Skeletal muscle satellite cell (primary cell): ENCODE data around the gene SCN7A.
A peak's percentile ranks its signal among the peaks of the same experiment; 100 is the strongest.

Source experiments
- H3K27me3 ChIP-seq: 2 replicates; pipeline ENCODE4 v1.7.0; 2013; ENCODE audit warnings: low read length; ENCODE audit not compliant: control insufficient read depth, insufficient read depth
- H3K36me3 ChIP-seq: 2 replicates; pipeline ENCODE4 v1.7.0; 2013; ENCODE audit warnings: mild to moderate bottlenecking, control low read depth, low read length; ENCODE audit not compliant: insufficient read depth
- H3K4me1 ChIP-seq: 2 replicates; pipeline ENCODE4 v1.7.0; 2013; ENCODE audit warnings: low read length; ENCODE audit not compliant: control insufficient read depth, insufficient read depth
- H3K4me2 ChIP-seq: 2 replicates; pipeline ENCODE4 v1.7.0; 2013; ENCODE audit warnings: mild to moderate bottlenecking, low read length
- H3K4me3 ChIP-seq: 2 replicates; pipeline ENCODE4 v1.7.0; 2013; ENCODE audit warnings: low read length
- H3K9ac ChIP-seq: 2 replicates; pipeline ENCODE4 v1.7.0; 2013; ENCODE audit warnings: mild to moderate bottlenecking, low read depth, low read length, moderate library complexity
- H3K9me3 ChIP-seq: replicated peaks from 2 replicates; pipeline ENCODE4 v1.7.0; 2013; ENCODE audit warnings: mild to moderate bottlenecking, control low read depth, low read length

The SCN7A gene

DNA sequence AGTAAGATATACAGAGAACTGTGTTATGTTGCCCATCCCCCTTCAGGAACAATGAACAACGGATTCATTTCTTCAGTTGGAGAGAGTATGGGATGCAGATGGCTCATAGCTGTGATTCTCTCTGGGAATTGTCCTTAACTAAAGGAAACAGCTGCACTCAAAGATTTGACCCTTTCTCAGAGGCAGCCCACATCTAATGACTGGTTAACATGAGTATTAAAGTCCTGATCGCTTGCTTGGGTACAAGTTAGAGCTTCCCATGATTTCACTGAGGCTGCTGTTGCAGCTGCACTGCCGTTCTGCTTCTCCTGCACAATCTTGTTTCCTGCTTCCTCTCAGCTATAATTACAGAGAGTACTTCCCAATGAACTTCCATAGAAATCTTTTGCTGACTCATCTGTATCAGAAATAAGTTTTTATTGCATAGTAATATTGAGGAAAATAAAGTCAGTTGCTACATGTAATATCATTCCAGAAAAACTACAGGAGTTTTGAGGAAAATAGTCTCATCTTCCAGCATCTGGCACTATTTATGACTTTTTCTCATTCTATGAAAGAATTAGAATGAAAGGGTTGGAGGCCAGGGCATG, 105.5 kb downstream of the SCN7A start:
- no peaks in the 10 kb centered on the region for H3K27me3 ChIP-seq
- no peaks in the 10 kb centered on the region for H3K36me3 ChIP-seq
- peaks cover 8% of the 10 kb centered on the region for H3K4me1 ChIP-seq
- no peak overlapping the region for H3K4me3 ChIP-seq
- H3K9ac ChIP-seq: no peak overlapping the region
- no peaks in the 10 kb centered on the region for H3K9me3 ChIP-seq
- H3K4me2 ChIP-seq: peak overlapping the region; percentile 26

DNA sequence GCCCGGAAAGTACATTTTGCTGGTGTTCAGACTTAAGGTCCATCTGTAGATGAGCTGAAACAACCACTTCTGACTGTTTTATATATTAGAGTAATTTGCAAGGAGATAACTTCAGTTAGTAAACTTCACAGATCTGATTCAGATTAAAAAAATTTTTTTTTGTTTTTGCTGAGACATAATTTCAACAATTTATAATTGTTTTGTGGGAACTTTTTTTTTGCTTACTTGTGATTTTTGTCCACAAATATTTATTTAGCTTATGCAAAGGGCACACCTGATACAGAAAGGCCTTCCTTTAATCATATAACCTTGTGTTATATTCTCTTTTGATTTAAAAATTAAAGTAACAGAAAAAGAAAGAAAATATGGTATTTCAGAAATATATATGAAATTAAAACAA, 108.7 kb downstream of the SCN7A start:
- H3K27me3 ChIP-seq: no peaks in the 10 kb centered on the region
- no peaks in the 10 kb centered on the region for H3K9me3 ChIP-seq
- no peak overlapping the region for H3K4me3 ChIP-seq
- no peak overlapping the region for H3K4me2 ChIP-seq
- no peak overlapping the region for H3K9ac ChIP-seq
- H3K4me1 ChIP-seq: peaks cover 8% of the 10 kb centered on the region
- H3K36me3 ChIP-seq: no peaks in the 10 kb centered on the region

DNA sequence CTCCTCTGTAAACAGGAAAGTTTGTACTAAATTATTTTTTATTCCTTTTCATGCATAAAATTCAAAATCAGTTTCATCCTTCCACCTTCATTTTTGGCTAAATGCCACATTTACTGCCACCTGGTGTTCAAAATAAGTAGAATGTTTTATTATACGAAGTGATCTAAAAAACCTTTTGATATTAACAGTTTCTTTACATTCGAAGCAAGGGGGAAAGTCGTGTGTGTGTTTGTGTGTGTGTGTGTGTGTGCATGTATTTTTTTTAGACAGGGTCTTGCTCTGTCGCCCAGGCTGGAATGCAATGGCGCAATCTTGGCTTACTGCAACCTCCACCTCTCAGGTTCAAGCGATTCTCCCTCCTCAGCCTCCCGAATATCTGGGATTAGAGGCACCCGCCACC, 109.3 kb downstream of the SCN7A start:
- no peak overlapping the region for H3K9ac ChIP-seq
- no peak overlapping the region for H3K4me2 ChIP-seq
- no peaks in the 10 kb centered on the region for H3K9me3 ChIP-seq
- H3K27me3 ChIP-seq: no peaks in the 10 kb centered on the region
- no peaks in the 10 kb centered on the region for H3K36me3 ChIP-seq
- H3K4me3 ChIP-seq: no peak overlapping the region
- H3K4me1 ChIP-seq: peaks cover 8% of the 10 kb centered on the region

DNA sequence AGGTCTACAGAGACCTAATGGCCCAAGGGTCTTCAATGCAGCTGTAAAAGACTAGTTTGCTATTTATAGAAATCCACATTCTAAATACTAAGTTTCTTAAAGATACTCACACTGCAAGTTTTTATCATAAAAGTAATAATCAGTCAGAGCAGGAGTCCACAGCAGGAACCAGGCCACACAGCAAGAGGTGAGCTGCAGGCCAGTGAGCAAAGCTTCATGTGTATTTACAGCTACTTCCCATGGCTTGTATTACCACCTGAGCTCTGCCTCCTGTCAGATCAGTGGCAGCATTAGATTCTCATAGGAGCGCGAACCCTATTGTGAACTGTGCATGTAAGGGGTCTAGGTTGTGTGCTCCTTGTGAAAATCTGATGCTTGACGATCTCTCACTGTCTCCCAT, 111.6 kb downstream of the SCN7A start:
- Histone ChIP-seq H3K9me3 (no peaks in the 10 kb centered on the region), H3K4me3 (no peak overlapping the region), H3K36me3 (no peaks in the 10 kb centered on the region), H3K9ac (no peak overlapping the region), H3K4me2 (no peak overlapping the region), H3K27me3 (no peaks in the 10 kb centered on the region), H3K4me1 (no peaks in the 10 kb centered on the region)

- no peak overlapping the region for H3K4me3 ChIP-seq
- H3K9me3 ChIP-seq: no peaks in the 10 kb centered on the region
- H3K4me2 ChIP-seq: no peak overlapping the region
- H3K9ac ChIP-seq: no peak overlapping the region
- H3K36me3 ChIP-seq: no peaks in the 10 kb centered on the region
- H3K4me1 ChIP-seq: peaks cover 7% of the 10 kb centered on the region
- no peaks in the 10 kb centered on the region for H3K27me3 ChIP-seq
These were observed 113.4 kb downstream of the SCN7A start for GRCh38 chr2:166380615-166381014.

- Histone ChIP-seq H3K9ac (peak overlapping the region; percentile 76), H3K9me3 (no peaks in the 10 kb centered on the region), H3K4me3 (peak overlapping the region; percentile 86), H3K27me3 (no peaks in the 10 kb centered on the region), H3K4me2 (peak overlapping the region; percentile 89), H3K4me1 (peaks cover 29% of the 10 kb centered on the region), H3K36me3 (no peaks in the 10 kb centered on the region)
These were observed 117.2 kb downstream of the SCN7A start for GRCh38 chr2:166376873-166377272.

DNA sequence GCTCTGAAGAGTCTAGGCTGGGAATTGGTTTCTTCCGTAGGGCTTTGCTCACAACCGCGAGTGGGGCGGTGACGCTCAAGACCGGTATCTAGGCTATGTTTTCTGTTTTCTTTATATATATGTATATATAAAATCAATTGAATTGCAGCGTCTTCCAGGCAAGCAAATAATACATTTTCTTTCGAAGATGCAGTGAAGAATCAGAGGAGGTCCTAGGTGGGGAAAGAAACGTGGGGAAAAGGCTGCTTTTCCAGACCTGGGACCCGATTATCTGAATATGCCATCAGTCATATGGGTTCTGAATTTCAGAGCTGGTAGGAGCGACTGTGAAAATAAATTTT, 117.6 kb downstream of the SCN7A start:
- H3K4me1 ChIP-seq: peaks cover 33% of the 10 kb centered on the region
- H3K9me3 ChIP-seq: no peaks in the 10 kb centered on the region
- no peaks in the 10 kb centered on the region for H3K27me3 ChIP-seq
- no peaks in the 10 kb centered on the region for H3K36me3 ChIP-seq
- peak overlapping the region; percentile 76 for H3K9ac ChIP-seq
- peak overlapping the region; percentile 89 for H3K4me2 ChIP-seq
- peak overlapping the region; percentile 86 for H3K4me3 ChIP-seq

GRCh38 chr2:166375736-166376487, 118.1 kb downstream of the SCN7A start, which contains the start of gene SCN9A:
TSS of gene SCN9A (minus strand) at chr2:166375944. CDS start at chr2:166311756, 64,188 bp downstream.
- H3K9me3 ChIP-seq: no peaks in the 10 kb centered on the region
- H3K4me2 ChIP-seq: peak within 1 kb of the TSS; percentile 89
- H3K9ac ChIP-seq: peak within 1 kb of the TSS; percentile 76
- H3K4me3 ChIP-seq: peak within 1 kb of the TSS; percentile 86
- H3K27me3 ChIP-seq: no peaks in the 10 kb centered on the region
- peaks cover 36% of the 10 kb centered on the region for H3K4me1 ChIP-seq
- no peaks in the 10 kb centered on the region for H3K36me3 ChIP-seq

- peak overlapping the region; percentile 76 for H3K9ac ChIP-seq
These were observed 118.8 kb downstream of the SCN7A start for GRCh38 chr2:166375195-166375735.

GRCh38 chr2:166373951-166374350, 120.1 kb downstream of the SCN7A start:
- peak overlapping the region; percentile 89 for H3K4me2 ChIP-seq
- peaks cover 36% of the 10 kb centered on the region for H3K4me1 ChIP-seq
- no peak overlapping the region for H3K9ac ChIP-seq
- H3K36me3 ChIP-seq: no peaks in the 10 kb centered on the region
- H3K27me3 ChIP-seq: no peaks in the 10 kb centered on the region
- peak overlapping the region; percentile 44 for H3K4me3 ChIP-seq
- no peaks in the 10 kb centered on the region for H3K9me3 ChIP-seq

More at GRCh38 chr2:166375195-166375735, 118.8 kb downstream of the SCN7A start:
- Histone ChIP-seq H3K27me3 (no peaks in the 10 kb centered on the region), H3K4me3 (peak overlapping the region; percentile 86), H3K36me3 (no peaks in the 10 kb centered on the region), H3K4me2 (peak overlapping the region; percentile 89), H3K4me1 (peaks cover 36% of the 10 kb centered on the region), H3K9me3 (no peaks in the 10 kb centered on the region)

DNA sequence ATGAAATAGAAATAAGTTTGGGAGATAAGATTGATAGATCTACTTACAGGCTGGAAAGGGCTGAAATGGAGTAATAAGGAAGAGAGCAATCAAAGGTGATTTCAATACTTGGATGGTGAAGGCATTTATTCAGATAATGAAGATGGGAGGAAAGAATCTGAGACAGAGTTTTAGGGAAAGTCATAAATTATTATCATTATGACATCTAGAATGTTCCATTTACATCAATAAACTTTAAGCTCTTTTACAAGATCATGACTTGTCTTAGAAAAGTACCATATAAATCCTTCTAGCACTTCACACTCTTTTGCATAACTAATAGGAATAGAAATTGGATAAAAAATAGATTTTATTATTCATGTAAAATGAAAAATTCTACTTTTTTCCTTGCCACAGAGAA, 120.5 kb downstream of the SCN7A start:
- peak overlapping the region; percentile 44 for H3K4me3 ChIP-seq
- no peak overlapping the region for H3K9ac ChIP-seq
- H3K36me3 ChIP-seq: no peaks in the 10 kb centered on the region
- peak overlapping the region; percentile 89 for H3K4me2 ChIP-seq
- H3K27me3 ChIP-seq: no peaks in the 10 kb centered on the region
- H3K9me3 ChIP-seq: no peaks in the 10 kb centered on the region
- peaks cover 36% of the 10 kb centered on the region for H3K4me1 ChIP-seq
